HG02943 (cell line): ENCODE results near the gene PKIB.

Experiments used
- ATAC-seq: cut with Tn5 transposase; IDR thresholded peaks from one replicate; pipeline ENCODE4 v1.9.1; 2021; ENCODE audit warnings: mild to moderate bottlenecking, low read depth, moderate library complexity; ENCODE audit not compliant: unreplicated experiment

Gene PKIB

DNA sequence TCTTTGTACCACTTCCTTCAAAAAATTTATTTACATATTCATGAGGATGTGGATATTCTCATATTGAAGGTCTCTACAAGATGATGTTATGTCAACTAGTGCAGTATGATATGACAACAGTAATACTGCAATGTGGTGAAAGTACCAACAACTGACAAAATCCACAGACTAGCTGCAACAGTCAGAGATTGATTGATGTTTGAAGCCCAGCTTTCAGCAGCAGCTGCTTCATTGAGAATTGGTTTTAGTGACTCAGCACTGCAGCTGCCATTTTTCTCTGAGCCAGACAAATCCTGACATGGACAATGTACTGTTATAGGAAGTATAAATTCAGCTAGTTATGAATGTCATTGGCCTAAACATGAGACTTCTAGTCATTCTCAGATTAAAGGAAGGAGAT, 53.8 kb downstream of the PKIB start:
- ATAC-seq = no peak

DNA sequence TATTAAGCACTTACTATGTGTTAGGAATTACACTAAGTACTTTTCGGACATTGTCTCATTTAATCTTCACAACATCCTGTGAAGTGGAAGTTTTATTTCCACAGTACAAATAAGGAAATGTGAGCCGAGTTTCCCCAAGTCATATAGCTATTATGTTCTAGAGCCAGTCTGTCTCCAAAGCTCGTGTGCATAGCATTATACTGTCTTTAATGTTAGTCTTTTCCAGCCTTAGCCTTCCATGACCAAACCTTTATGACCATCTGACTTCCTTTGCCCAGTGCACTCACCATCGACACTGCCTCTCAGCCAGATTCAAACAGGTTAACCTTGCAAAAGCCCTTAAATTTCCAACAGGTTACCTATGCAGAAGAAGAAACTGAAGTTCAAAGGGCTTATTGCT, 55.7 kb downstream of the PKIB start:
- ATAC-seq = no peak

DNA sequence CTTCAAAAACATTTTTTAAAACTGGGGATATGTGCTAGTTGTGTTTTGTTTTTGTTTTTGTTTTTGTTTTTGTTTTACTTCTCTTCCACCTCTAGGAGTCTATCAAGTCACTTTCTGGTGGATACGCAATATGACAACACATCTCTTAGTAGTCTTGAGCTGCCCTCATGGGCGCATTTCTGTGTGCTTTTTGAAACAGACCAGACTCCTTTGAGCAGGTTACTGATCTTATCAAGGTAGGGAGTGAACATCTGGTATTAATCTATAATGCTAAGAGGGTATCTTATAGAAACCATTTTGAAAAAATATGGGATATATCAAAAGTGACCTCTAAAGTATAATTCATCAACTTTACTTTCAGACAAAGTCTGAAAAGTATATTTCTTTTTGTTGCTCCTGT, 56.2 kb downstream of the PKIB start:
- no peak for ATAC-seq

DNA sequence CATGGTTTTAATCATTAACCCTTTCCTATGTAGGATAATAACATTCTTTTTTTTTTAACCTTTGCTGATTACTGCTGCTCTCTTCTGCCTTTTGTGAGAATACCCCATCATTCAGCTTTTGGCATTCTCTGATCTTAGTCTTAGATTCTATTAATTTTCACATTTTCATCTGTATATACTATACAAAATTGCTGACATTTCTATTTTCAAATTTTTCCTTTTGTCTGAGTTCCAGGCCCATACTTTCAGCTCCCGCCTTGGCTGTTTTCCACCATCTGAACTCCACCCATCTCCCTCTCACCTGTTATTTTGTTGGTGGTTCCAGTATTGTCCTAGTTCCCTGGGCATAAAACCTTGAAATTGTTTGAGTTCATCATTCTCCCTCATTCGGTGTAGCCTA, 59.2 kb downstream of the PKIB start:
- ATAC-seq = no peak

DNA sequence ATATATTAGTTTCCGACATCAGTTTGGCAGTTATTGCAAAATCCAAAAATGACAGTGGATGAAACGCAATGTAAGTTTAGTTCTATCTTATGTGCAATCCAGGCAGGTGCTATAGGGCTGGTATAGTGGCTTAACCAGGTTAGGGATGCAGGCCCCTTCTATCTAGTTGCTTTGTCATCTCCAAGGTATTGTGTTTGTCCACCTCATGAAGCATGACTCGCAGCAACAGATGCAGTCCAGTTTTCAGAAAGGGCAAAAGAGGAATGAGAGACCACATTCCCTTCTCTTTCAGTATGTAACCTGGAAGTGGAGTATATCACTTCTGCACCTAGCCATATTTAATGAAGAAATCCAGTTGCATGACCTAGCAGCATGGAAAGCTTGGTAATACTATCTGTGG, 59.7 kb downstream of the PKIB start:
- ATAC-seq = no peak

DNA sequence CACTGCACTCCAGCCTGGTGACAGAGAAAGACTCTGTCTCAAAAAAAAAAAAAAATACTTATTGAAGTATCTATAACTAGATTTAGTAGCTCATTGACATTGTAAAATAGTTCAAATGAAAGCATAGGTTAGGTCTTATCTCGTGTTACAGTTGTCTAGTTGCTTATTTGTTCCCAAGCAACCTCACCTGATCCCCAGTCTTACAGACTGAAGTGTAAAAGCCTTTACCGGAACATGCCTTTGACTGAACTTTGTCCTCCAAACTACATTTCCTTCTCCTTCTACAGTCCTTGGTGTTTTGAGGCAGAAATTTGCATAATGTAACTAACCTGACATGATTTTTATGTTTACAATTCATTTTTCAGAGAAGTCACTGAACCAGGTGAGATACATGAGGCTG, 61.0 kb downstream of the PKIB start:
- ATAC-seq = no peak

DNA sequence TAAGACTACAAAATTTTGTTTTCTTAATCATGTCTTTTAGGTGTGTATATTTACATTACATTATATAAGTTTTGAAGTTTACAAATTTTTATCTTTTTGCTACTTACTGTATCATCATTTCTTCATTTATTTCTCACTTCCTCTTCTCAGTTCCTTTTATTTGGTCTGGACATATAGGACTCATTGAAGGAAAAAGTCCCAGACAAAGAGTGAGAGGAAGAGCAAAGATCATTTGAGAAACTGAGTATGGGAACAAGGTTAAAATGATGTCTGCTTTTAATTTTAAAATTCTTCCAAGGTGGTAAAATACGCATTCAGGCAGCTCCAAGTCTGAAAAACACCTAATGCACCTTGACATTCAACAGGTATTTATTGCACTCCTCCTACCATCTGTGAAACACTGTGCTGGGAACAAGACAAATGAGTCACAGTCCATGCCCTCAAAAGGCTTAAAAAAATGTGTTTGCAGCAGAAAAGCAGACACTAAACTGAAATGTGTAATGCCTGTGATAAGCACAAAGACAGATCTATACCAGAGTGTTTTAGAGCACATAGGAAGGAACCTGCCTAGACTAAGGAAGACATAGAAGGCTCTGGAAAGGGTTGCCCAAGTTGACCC, 63.2 kb downstream of the PKIB start:
- ATAC-seq = no peak

DNA sequence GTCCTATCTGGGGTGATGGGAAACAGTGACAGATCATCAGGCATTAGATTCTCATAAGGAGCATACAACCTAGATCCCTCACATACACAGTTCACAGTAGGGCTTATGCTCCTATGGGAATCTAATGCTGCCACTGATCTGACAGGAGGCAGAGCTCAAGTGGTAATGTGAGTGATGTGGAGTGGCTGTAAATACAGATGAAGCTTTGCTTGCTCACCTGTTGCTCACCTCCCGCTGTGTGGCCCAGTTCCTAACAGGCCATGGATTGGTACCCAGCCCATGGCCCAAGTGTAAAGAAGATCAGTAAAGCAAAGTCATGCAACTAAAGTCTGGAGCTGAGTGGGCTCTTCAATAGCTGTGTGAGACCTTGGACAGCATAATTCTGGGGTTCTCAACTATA, 65.9 kb downstream of the PKIB start:
- no peak for ATAC-seq

DNA sequence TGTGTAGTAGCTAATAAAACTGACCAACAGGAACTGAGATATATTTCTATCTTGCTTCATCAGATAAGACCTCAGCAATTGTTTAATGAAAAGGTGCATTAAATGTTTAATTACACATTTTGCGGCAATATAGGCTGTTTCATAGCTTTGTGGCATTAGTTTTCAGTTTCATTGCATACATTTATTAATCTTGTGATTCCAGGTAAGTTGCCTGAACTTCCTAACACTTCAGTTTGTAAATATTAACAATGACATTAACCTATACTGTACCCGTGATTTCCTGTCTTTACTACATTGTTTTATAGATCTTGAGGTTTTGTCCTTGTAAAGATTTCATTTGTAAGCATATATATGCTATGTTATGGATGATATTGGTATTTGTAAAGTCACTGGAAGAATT, 66.5 kb downstream of the PKIB start:
- no peak for ATAC-seq

DNA sequence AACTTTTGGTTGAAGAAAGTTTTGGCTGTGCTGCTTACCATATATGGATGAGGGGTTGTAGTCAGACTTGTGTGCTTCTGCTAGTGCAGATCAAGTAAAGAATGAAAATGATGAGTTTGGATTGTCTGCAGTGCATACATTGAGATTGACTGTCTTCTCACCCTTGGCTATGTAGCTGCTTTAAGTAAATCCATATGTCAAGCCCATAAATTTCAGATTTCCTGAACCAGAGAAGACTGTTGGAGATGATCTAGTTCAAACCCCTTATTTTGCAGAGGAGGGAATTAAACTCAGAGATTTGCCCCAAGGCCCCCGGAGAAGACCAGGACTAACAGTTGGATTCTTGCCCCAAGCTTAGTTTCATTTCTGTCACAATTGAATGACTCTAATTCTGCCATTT, 67.2 kb downstream of the PKIB start:
- no peak for ATAC-seq

DNA sequence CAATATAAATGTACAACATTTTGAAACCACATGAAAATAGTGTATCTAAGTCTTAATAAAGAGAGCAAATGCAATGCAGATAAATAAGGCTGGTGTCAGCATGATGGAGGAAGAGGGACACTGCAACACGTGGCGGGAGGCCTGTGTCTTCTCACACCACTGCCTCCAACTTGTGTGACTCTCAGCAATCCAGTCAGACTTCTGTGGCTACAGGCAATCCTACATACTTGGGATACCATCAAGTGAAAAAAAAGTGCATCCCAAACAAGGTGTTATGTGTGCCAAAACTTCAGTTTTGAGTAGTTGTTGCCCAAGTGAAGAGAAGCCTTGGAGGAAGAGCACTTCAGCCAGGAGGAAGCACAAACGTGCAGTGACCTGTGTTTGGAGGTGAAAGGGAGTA, 68.6 kb downstream of the PKIB start:
- ATAC-seq = no peak

DNA sequence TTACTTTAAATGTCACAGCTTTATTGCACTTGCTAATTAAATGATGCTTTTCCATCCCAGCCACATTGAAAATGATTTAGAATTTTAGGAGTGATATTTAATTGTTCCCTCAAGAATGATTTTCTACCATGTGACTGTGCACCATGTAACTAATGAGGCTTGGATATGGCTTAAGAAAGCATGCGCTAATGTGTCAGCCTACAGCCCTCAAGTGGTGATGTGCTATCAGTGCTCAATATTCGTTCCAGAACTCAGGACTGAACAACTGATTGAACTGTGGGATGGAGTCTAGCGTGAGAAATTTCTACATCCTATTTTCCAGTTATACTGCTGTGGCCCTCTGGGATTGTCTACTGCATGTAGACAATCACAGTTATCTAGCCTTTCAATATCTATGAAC, 71.5 kb downstream of the PKIB start:
- no peak for ATAC-seq

DNA sequence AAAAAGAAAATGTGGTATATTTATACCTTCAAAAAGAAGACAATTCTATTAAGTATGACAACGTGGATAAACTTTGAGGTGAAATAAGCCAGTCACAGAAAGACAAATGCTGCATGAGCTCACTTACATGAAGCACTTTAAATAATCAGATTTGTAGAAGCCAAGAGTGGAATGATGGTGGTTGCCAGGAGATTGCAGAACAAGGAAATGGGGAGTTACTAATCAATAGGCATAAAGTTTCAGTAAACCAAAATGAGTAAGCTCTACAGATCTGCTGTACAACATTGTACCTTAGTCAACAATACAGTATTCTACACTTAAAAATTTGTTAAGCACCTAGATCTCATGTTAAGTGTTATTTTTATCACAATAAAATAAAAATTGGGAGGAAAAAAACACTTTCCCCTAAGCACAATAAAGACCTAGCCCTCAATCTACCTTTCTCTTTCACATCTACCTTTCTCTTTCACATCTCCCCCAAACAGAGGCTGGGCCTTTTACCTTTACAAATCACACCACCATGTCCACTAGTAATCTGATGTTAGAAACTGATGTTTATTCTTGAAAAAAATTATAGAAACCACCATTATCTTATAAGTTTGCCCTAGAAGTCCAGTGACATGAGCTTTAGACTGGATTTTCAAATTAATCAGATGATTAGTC, 73.9 kb downstream of the PKIB start:
- ATAC-seq = no peak

DNA sequence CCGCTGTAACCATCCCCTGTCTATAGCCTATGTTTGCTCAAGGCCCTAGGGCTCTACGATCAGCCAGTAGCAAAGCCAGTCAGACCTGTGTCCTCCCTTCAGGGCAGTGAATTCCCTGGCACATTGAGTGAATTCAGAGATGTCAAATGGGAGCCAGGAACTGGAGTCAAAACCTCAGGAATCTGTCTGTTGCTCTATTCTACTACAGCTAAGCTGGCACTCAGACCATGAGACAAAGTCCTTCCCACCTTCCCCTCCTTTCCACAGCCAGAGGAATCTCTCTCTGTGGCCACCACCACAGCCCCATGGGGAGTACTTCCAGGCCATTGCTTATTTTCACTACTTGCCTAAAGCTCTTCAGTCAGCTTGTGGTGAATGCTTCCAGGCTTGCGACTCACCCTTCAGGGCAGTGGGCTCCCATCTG, 82.0 kb downstream of the PKIB start:
- ATAC-seq = no peak

DNA sequence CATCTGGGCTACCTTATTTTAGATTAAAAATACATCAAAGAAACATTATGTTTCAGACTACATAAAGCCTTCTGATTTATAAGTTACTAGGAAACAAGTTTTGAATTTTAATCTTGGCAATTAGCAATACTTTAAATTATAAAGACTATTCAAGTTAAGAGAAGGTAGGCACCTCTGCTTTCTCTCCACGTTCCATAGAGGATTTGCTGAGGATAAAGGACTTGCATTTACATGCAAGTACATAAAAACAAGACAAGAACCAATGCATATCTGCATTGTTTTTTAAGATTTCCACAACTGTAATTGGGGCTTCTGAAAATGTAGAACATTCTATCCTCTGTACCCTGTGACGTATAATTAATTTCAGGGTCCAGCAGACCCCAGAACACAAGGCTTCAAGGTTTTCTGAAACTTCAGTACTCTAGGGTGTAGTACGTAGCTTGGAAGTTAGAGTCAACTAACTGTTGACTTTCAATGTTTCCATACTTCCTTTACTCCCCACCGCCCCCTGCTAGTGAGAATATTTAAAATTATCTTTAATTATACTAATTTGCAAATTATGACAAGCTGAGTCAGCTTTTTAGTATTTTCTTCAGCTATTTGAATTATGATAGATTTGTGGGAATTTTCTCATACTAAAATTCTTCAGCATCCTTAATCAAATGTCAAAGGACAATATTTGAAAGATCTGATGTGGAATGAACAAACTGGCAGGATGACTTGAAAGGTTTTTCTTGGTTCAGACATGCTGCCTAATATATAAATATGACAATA, 82.8 kb downstream of the PKIB start:
- no peak for ATAC-seq

DNA sequence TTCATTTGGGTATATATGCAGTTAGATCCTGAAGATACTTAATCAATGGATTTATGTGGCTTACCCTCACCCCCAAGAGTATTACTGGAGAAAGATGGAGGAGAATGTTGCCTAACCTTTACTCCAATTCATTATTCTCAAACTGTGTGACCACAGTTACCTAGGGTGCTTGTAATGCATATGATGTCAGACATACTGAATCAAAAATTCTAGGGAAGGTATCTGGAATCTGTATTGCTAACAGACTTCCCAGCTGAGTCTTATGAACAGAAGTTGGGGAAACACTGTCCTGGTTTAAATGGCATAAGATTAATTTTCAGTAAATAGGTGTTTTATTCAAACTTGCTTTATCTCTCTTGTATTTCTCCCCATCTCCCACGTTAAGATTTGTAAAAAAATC, 83.9 kb downstream of the PKIB start:
- no peak for ATAC-seq

DNA sequence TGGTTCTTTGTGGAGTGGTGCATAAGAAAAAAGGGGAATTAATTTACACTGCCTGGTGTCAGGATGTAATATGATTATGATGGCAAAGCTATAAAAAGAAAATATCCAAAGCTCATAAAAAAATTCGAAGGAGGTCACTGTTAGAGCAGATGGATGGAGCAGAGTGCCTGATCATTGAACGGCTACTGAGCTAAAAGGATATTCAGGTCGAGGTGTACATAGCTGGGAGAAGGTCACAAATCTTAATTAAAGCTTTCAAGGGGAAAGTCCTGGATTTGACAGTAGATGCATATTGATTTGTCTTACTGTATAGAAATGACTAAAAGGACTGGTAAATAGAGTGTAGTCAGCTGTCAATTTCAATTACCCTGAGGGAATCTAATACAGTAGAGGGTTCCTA, 84.4 kb downstream of the PKIB start:
- ATAC-seq = no peak

DNA sequence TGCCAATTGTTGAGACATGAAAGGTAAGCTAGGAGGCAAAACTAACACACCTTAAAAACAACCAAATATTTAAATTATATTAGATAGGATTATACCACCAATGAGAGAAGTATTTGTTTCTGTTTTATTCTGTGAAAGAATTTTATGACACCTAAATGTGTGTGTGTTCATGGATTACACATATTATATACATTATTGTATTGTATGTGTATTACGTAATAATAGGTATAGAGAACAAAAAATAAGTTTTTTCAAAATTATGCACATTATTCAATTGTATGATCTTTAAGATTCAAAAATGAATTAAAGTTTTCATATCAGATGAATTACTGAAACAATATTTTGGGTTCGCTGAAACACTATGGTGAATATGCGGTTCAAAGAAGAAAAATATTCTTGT, 85.0 kb downstream of the PKIB start:
- no peak for ATAC-seq

DNA sequence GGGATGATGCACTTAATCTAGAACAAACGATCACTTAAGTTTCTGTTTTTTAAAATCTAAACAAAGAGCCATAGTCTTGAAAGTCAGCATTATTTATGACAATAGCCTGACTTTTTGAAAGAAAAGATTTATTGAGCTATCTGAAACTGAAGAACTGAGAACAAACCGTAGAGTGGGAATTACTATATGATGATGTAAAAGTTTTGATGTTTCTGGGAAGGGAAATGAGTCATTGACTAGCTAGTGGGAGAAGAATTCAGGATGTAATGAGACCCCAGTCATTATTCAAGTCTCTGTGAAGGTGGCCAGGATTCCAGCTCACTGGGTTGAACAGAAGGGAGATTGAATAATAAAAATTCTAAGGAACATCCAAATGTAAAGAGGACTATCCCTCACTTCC, 85.9 kb downstream of the PKIB start:
- no peak for ATAC-seq

DNA sequence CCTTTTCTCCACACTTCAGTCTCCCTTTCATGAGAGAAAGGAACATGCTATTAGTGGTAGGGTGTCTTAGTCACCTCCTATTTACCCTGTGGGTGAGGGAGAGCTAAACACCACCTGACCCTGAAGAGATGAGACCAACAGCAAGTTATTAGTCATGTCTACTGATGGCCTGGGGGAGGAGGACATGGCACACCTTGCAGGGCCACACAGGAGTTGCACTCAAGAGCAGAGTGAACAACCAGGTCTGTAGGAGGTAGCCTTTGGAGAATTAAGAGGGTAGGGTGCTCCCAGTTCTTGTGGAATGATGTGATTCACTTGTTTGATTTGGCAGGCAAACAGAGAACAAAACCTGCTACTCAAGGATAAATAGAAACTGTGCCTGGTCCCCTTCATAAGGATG, 86.6 kb downstream of the PKIB start:
- ATAC-seq = no peak

DNA sequence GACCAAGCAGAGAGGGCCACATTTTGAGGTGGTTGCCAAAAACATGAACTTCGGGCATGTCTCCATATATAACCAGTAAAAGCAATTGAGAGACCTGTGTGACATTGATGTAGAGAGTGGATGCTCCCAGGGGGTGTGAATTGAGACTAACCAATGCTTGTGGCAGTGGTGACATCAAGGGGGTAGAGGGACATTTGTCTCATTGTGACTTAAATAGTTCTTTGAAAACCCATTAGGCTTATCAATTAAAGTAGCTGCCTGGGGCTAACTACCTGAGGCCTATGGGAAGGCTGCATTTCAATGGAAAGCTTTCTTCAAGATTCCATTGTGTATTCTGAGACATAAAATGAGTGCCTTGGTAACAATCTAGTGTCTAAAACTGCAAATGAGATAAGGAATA, 87.3 kb downstream of the PKIB start:
- ATAC-seq = no peak

DNA sequence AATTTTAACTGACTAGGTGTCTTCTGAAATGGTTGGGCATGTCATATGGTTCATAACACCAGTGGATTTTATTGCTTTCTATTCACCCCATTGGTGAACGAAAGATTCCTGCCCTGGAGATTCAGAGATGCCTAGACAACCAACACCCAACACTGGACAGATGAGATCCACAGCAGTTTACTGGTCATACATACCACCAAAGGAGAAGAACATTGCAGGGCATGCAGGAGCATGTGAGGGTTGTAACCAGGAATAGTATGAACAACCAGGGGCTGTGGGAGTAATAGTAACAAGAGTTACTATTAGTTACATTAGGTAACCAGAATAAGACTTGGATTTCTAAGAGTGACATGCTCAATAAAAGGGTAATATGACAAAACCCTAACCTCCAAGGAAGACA, 91.5 kb downstream of the PKIB start:
- no peak for ATAC-seq
